Fibroblast of skin of back (primary cell): ENCODE data around the gene INTS1.
A peak's percentile ranks its signal among the peaks of the same experiment; 100 is the strongest.

Experiments
- DNase-seq: peaks from one replicate; pipeline ENCODE4 v3.0.0-alpha.2; 2013

The INTS1 gene

DNA sequence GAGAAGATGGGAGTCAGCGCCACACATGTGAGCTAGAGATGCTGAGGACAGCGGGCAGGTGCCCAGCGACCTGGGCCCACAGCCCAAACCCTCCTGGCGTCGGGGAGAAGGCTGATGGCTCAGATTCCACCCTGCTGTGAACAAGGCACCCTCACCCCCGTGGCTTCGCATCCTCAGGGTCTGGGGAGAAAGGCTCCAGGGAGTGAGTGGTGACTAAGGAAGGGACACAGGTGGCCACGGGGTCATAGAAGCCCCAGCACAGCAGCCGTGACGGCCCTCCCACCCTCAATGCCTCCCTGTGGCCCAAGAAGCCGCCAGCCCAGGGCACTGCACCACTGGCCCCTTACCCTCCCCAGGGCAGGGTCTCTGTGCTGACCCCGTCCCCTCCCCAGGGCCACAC lies 19.6 kb downstream of the INTS1 start:
- DNase-seq, result no peak

DNA sequence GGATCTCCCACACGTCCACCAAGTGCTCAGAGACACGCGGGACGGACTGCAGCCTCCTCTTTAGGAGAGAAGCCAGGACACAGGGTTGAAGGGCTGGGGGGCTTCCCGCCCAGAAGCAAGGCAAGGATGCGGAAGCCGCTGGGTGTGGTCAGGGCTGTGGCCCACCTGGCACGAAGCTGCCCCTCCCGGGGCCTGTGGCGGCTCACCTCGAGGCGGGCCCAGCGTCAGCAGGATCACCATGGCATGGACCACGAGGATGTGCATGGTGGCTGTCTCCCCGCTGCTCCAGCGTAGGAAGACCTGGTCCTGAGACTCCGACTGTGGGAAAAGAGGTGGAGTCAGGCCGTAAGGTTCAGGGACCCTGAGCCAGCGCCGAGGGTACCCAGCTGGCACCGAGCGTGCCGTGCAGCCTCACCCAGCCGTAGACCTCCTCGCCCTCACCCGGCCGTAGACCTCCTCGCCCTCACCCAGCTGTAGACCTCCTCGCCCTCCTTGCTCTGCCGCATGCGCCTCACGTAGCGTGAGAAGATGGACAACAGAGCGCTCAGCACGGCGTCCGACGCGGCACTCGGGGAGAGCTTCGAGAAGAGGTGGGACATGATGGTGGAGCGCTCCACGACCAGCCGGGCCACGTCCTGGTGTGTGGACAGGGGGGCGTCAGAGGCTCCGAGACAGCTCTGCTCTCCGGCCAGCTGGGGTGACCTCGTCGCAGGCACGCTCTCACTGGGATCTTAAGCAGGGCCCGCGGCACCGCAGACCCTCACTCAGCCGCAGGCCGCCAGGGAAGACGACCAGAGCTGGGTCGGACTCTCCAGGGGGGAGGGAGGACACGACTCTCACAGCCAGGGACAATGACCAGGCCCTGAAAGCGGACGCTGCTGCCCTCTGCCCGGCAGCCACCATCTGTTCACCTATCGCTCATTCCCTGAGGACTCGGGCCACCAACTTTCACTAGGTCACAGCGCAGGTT lies 20.4 kb downstream of the INTS1 start:
- DNase-seq, result no peak

GRCh38 chr7:1483079-1483478 lies 21.1 kb downstream of the INTS1 start:
- DNase-seq, result no peak

DNA sequence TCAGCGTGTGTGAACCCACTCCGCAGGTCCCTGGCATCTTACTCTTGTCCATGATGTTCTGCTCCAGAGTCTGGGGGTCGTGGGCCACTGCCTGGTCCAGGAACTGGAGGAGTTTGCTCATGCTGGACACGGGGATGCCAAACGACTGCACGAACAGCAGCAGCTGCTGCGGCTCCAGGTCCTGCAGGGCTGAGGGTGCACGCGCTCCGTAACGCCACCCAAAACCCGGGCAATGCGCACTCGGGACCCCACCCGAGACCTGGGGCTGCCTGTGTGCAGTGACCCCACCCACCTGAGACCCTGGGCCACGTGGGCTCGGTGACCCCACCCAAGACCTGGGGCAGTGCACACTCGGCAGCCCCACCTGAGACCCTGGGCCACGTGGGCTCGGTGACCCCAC lies 22.9 kb downstream of the INTS1 start:
- DNase-seq, result no peak

DNA sequence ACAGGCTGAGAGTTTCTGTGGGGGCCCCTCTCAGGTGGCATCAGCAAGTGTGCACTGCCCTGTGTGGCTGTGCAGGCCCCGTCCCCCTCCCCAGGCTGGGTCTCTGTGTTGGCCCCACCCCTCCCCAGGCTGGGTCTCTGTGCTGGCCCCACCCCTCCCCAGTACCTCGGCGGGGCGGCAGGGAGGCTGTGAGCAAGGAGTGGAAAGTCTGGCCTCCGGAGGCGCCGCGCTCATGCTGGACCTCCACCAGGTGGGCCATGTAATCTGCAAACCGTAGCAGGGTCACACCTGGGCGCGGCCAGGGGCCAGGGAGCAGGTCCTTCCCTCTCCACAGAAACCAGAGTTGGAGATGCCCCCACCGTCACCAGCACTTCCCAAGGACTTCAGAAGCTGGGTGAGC lies 23.5 kb downstream of the INTS1 start:
- DNase-seq, result no peak

DNA sequence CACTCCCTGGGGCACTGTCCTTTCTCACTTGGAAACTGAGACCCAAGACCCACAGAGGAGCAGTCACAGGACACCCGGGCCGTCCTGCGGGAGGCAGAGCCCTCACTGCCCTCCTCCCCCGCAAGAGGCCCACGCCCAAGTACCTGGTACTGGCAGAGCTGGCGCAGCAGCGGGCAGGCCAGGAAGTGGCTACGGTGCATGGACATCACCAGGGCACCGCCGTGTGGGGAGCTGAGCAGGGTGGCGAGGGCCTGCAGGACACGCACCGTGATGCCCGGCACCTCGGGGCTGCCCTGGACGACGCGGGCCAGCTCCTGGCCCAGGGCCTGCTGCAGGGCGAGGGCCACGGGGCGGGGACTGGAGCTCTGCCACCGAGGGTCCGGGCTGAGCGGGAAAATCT lies 24.9 kb downstream of the INTS1 start:
- no peak for DNase-seq

GRCh38 chr7:1478480-1478879 lies 25.7 kb downstream of the INTS1 start:
- no peak for DNase-seq

DNA sequence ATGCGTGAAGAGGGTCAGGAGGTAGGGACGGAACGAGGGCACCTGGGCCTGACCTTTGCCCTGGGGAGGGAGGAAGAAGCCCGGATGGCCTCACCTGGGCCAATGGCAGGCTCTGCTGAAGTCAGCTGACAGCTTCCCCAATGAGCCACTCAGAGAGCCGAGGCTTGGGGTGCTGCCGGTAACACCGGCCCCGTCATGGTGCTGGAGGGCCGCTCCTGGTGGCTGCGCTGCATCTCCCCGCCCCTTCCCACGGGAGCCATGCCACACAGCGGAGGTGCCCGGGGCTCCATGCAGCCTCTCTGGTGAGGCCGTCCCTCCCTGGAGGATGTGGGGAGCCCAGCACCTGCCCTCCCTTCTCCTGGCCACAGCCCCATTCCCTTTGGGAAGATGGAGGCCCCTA lies 27.3 kb downstream of the INTS1 start:
- no peak for DNase-seq

DNA sequence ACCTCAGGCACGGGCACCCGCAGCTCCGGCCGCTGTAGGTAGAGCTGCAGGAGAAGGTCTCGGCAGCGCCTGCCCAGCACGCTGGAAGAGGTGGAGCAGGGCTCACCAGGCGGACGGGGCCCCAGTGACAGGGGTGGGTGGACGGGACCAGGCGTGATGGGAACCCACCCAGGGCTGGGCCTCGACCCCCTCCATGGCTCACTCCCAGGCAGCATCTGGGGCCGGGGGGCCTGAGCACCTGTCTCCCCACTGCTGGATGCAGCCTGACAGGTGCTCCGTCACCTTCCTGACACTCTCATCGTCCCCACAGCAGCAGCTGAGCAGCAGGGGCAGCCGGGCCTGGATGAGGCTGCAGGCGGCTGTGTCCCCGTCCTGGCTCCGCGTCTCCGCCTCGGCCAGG lies 28.2 kb downstream of the INTS1 start:
- no peak for DNase-seq

GRCh38 chr7:1475393-1475792 lies 28.8 kb downstream of the INTS1 start:
- no peak for DNase-seq

DNA sequence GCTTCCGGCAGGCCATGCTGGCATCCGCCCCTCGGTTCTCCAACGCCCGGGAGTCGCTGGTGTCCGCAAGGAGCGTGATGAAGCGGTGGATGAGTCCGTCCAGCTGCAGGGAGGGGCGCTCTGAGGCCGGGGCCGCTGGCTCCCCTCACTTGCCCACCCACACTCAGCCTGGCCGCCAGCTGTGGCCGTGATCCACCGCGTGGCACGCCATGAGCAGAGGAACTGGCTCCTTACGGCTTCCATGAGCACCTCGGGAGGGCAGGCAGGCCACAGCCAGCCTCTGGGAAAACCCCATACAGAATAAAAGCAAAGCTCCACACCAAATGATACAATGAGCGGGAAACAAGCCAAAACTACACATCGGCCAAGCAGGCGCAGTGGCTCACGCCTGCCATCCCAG lies 29.5 kb downstream of the INTS1 start:
- no peak for DNase-seq

DNA sequence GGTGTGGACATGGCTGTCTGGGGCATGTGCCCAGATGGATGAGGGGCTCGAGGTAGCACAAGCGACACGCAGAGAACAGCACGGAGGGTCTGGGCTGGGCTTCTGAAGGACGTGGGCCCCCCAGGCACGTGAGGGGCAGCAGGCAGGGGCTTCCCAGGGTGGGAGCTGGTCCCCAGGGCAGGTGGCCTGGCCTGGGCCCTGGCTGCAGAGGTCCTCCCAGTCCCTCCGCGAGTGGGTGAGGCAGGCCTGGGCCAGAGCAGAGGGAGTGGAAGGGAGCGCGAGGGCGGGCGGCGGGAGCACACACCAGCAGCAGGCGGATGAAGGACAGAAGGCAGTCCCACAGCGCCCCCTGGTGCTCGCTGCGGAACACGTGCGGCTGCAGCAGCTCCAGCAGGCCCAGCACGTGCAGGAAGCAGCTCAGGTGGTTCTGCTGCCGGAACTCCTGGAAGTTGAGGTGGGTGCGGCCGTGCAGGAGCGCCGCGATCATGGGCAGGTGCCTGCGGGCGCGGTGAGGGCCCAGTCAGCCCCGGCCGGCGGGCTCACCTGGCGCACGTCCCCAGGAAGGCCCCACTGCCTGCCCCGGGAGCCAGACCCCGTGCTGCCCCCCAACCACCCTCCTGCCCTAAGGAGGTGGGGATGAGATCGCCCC lies 30.2 kb downstream of the INTS1 start:
- DNase-seq, result peak; percentile 71

DNA sequence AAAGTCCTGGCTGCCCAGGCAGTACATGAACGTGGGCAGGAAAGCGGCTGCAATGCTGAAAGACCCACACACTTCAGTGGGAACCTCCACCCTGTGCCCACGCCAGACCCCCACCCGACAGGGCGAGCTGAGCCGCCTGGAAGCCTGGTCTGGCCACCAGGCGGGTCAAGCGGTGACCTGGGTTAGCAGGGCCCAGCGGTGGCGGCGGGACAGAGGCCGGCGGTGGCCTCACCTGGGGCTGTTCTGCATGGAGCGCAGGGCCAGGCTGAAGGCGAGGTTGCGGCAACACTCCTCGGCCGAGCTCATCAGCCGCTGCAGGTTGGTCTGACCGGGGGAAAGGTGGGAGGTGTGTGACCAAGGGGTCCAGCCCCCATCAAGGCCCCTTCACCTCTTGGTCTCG lies 33.3 kb downstream of the INTS1 start:
- no peak for DNase-seq

DNA sequence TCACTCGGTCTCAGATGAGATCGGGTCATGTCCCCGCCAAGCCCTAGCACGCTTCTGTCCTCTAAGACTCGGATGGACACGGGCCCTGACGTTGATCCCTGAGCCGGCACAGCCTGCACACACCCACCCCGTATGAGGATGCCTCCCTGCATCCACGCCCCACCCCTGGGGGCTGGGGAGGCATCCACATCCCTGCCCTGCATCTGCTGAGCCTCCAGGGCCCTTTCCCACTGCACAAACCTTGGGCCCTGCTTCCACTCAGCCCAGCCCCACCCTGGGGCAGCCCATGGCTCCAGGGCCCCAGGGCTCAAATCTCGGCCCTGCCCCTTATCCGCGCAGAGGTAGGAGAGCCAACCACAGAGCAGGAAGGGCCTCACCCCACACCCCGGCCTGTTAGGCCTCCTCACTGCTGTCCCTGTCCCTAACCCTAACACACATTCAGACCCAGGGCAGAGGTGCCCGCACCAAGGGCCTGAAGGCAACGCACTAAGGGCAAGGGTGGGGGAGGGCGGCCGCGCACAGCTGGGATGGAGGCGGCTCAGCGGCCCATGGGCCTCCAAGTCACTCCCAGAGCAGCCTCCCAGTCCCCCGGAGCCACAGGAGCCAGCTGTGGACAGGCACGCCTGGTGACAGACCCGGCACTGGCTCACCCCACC lies 35.4 kb downstream of the INTS1 start:
- no peak for DNase-seq

- no peak for DNase-seq
Observed at GRCh38 chr7:1468203-1468602, 36.0 kb downstream of the INTS1 start.

GRCh38 chr7:1466524-1467271 lies 37.5 kb downstream of the INTS1 start:
- peak; percentile 72 for DNase-seq

- DNase-seq, result no peak
Observed at GRCh38 chr7:1464694-1465093, 39.5 kb downstream of the INTS1 start.

GRCh38 chr7:1463676-1464223 lies 40.4 kb downstream of the INTS1 start:
- no peak for DNase-seq

DNA sequence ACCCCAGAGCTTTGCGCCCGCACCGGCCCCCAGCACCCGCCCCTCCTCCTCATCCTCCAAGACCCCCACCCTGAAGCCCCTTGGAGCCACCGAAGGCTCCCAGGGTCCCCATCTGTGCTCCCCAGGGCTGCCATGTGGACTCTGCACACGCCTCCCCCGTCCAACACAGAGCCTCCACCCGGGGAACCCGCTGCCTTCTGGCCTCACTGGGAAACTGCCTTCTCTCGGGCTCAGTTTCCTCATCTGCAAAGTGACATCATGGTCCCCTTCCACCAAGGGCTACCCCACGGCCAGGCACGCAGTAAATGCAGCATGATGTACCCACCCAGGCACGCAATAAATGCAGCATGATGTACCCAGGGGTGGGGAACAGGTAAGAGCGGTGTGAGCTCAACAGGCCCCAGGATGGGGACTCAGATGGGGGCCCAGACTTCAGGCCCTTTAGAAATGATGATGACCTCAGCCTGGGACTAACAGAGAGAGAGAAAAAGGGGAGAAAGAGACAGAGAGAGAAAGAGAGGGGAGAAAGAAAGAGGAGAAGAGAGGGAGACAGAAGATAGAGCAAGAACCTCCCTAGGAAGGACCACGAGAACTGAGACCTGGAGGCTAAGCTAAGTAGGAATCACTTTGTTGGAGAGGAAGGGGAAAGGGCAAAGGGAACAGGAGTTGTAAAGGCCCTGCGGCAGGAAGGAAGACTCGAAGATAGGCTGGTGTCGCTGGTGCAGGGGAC lies 42.4 kb downstream of the INTS1 start:
- DNase-seq, result no peak

GRCh38 chr7:1460821-1461645 lies 43.2 kb downstream of the INTS1 start:
- DNase-seq, result peak; percentile 19
